Ishikawa (cell line): ENCODE measurements around the gene SMIM17.

Source experiments
- CEBPB ChIP-seq: IDR thresholded peaks from 2 replicates; pipeline ENCODE4 v1.6.1; 2012
- CREB1 ChIP-seq: IDR thresholded peaks from 2 replicates; pipeline ENCODE4 v1.6.1; 2012; ENCODE audit warnings: low read depth
- EGR1 ChIP-seq: IDR thresholded peaks from 2 replicates; pipeline ENCODE4 v1.6.1; 2012
- EP300 ChIP-seq: IDR thresholded peaks from 2 replicates; pipeline ENCODE4 v1.6.1; 2012; ENCODE audit warnings: borderline replicate concordance
- FOXM1 ChIP-seq: IDR thresholded peaks from 2 replicates; pipeline ENCODE4 v1.6.1; 2012; ENCODE audit warnings: low read depth, borderline replicate concordance
- NFIC ChIP-seq: IDR thresholded peaks from 2 replicates; pipeline ENCODE4 v1.6.1; 2012
- RAD21 ChIP-seq: IDR thresholded peaks from 2 replicates; pipeline ENCODE4 v1.6.1; 2012; ENCODE audit warnings: low read depth
- TAF1 ChIP-seq: IDR thresholded peaks from 2 replicates; pipeline ENCODE4 v1.6.1; 2012; ENCODE audit warnings: low read depth, mild to moderate bottlenecking
- TCF12 ChIP-seq: IDR thresholded peaks from 2 replicates; pipeline ENCODE4 v1.6.1; 2012; ENCODE audit warnings: low read depth
- TEAD4 ChIP-seq: IDR thresholded peaks from 2 replicates; pipeline ENCODE4 v1.6.1; 2012
- YY1 ChIP-seq: IDR thresholded peaks from 2 replicates; pipeline ENCODE4 v1.6.1; 2012; ENCODE audit warnings: low read depth
- ZBTB7A ChIP-seq: IDR thresholded peaks from 2 replicates; pipeline ENCODE4 v1.6.1; 2012; ENCODE audit warnings: low read depth
- TF ChIP-seq, protein P1 (sequence below): IDR thresholded peaks from 2 replicates; pipeline ENCODE4 v1.6.1; 2012
- TF ChIP-seq, protein P2 (sequence below): IDR thresholded peaks from 2 replicates; pipeline ENCODE4 v1.6.1; 2012; ENCODE audit warnings: low read depth, mild to moderate bottlenecking
- TF ChIP-seq, protein P3 (sequence below): IDR thresholded peaks from 2 replicates; pipeline ENCODE4 v1.6.1; 2012

Gene SMIM17

GRCh38 chr19:56667311-56667870, 24.4 kb downstream of the SMIM17 start:
- no peak for TF ChIP-seq EP300
- TF ChIP-seq TCF12, result no peak
- no peak for TF ChIP-seq RAD21
- no peak for TF ChIP-seq CEBPB
- TF ChIP-seq ZBTB7A, result no peak
- no peak for TF ChIP-seq EGR1
- TF ChIP-seq TAF1, result no peak
- TF ChIP-seq, protein P1, sequence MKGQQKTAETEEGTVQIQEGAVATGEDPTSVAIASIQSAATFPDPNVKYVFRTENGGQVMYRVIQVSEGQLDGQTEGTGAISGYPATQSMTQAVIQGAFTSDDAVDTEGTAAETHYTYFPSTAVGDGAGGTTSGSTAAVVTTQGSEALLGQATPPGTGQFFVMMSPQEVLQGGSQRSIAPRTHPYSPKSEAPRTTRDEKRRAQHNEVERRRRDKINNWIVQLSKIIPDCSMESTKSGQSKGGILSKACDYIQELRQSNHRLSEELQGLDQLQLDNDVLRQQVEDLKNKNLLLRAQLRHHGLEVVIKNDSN, result no peak

- TF ChIP-seq EP300 (no peak), YY1 (no peak), RAD21 (no peak), EGR1 (no peak), TEAD4 (no peak), FOXM1 (no peak), CREB1 (no peak), NFIC (no peak), TAF1 (no peak), ZBTB7A (no peak), TCF12 (no peak)
- TF ChIP-seq, protein P1, result no peak
- TF ChIP-seq, protein P2, sequence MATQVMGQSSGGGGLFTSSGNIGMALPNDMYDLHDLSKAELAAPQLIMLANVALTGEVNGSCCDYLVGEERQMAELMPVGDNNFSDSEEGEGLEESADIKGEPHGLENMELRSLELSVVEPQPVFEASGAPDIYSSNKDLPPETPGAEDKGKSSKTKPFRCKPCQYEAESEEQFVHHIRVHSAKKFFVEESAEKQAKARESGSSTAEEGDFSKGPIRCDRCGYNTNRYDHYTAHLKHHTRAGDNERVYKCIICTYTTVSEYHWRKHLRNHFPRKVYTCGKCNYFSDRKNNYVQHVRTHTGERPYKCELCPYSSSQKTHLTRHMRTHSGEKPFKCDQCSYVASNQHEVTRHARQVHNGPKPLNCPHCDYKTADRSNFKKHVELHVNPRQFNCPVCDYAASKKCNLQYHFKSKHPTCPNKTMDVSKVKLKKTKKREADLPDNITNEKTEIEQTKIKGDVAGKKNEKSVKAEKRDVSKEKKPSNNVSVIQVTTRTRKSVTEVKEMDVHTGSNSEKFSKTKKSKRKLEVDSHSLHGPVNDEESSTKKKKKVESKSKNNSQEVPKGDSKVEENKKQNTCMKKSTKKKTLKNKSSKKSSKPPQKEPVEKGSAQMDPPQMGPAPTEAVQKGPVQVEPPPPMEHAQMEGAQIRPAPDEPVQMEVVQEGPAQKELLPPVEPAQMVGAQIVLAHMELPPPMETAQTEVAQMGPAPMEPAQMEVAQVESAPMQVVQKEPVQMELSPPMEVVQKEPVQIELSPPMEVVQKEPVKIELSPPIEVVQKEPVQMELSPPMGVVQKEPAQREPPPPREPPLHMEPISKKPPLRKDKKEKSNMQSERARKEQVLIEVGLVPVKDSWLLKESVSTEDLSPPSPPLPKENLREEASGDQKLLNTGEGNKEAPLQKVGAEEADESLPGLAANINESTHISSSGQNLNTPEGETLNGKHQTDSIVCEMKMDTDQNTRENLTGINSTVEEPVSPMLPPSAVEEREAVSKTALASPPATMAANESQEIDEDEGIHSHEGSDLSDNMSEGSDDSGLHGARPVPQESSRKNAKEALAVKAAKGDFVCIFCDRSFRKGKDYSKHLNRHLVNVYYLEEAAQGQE, result no peak
- TF ChIP-seq, protein P3, sequence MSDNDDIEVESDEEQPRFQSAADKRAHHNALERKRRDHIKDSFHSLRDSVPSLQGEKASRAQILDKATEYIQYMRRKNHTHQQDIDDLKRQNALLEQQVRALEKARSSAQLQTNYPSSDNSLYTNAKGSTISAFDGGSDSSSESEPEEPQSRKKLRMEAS, result no peak
Measured at GRCh38 chr19:56668676-56669075, 25.7 kb downstream of the SMIM17 start.

DNA sequence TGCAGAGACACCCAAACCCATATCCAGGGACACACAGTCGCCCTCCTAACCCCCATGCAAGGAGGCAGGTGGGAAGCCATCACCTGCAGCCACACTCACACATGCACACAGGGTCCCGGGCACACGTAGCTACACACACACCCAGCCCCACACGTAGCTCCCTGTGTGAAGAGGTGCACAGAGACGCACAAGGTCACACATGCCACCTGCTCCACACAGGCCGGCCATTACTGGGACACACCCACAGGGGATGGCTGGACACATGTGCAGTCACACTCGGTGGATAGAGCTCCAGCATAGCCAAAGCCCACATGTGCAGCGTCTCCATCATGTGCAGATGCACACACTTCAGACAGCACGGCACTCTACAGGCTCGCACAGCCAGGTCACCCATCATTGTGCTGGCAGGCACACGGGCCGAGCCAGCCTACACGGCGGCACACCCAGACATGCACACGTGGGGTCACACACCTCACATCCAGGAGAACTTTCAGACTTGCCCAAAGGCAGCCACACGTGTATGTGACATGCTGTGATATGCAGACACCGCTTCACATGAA, 27.5 kb downstream of the SMIM17 start:
- TF ChIP-seq, protein P1, result no peak
- TF ChIP-seq NFIC, result no peak
- no peak for TF ChIP-seq ZBTB7A
- TF ChIP-seq, protein P3, result no peak
- no peak for TF ChIP-seq RAD21
- TF ChIP-seq TAF1, result no peak
- TF ChIP-seq YY1, result no peak
- TF ChIP-seq TCF12, result no peak
- TF ChIP-seq CREB1, result no peak
- TF ChIP-seq TEAD4, result no peak
- TF ChIP-seq EGR1, result no peak

GRCh38 chr19:56670961-56671612, 28.1 kb downstream of the SMIM17 start:
- TF ChIP-seq ZBTB7A (no peak), CREB1 (no peak), EGR1 (no peak), CEBPB (no peak), YY1 (no peak), FOXM1 (no peak), EP300 (no peak)
- TF ChIP-seq, protein P3, result no peak
- TF ChIP-seq, protein P2, result no peak

GRCh38 chr19:56671613-56671994, 28.6 kb downstream of the SMIM17 start, which contains the start of gene ZNF835:
Gene ZNF835 (minus strand): TSS chr19:56671757. CDS start chr19:56665198, 6,559 bp downstream.
- TF ChIP-seq TEAD4 (no peak), CREB1 (no peak)
